Measurements from ENCODE around the gene OR6C76.

DNA sequence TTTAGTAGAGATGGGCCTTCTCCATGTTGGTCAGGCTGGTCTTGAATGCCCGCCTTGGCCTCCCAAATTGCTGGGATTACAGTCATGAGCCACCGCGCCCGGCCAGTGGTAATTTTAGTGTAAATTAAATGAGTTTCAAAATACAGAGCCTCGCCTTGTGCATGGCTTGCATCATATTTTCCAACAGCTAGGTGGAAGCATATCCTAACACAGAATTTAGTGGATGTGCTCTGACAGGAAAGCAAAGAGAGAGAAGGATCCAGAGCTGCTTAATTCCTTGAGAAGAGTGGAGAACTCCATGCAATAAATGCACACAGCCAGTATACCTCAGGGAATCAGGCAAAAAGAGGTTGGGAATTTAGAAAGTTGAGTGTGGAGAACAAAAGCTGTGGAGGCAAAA, 20.3 kb downstream of the OR6C76 start:
- TF ChIP-seq, protein P1, sequence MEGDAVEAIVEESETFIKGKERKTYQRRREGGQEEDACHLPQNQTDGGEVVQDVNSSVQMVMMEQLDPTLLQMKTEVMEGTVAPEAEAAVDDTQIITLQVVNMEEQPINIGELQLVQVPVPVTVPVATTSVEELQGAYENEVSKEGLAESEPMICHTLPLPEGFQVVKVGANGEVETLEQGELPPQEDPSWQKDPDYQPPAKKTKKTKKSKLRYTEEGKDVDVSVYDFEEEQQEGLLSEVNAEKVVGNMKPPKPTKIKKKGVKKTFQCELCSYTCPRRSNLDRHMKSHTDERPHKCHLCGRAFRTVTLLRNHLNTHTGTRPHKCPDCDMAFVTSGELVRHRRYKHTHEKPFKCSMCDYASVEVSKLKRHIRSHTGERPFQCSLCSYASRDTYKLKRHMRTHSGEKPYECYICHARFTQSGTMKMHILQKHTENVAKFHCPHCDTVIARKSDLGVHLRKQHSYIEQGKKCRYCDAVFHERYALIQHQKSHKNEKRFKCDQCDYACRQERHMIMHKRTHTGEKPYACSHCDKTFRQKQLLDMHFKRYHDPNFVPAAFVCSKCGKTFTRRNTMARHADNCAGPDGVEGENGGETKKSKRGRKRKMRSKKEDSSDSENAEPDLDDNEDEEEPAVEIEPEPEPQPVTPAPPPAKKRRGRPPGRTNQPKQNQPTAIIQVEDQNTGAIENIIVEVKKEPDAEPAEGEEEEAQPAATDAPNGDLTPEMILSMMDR (tag by site-specific recombination; IDR thresholded peaks at IDR 0.05) = no peak
- TF ChIP-seq SP2 (tag by site-specific recombination; IDR thresholded peaks at IDR 0.05) = no peak
- TF ChIP-seq ZNF239 (tag by site-specific recombination; IDR thresholded peaks at IDR 0.05) = no peak
- no peak for TF ChIP-seq ZBTB7A (tag by site-specific recombination; IDR thresholded peaks at IDR 0.05; ENCODE audit: low read depth)
- TF ChIP-seq, protein P2, sequence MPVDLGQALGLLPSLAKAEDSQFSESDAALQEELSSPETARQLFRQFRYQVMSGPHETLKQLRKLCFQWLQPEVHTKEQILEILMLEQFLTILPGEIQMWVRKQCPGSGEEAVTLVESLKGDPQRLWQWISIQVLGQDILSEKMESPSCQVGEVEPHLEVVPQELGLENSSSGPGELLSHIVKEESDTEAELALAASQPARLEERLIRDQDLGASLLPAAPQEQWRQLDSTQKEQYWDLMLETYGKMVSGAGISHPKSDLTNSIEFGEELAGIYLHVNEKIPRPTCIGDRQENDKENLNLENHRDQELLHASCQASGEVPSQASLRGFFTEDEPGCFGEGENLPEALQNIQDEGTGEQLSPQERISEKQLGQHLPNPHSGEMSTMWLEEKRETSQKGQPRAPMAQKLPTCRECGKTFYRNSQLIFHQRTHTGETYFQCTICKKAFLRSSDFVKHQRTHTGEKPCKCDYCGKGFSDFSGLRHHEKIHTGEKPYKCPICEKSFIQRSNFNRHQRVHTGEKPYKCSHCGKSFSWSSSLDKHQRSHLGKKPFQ (tag by site-specific recombination; IDR thresholded peaks at IDR 0.05) = no peak
- TF ChIP-seq ZNF404 (tag by site-specific recombination; IDR thresholded peaks at IDR 0.05) = no peak
- TF ChIP-seq, protein P3, sequence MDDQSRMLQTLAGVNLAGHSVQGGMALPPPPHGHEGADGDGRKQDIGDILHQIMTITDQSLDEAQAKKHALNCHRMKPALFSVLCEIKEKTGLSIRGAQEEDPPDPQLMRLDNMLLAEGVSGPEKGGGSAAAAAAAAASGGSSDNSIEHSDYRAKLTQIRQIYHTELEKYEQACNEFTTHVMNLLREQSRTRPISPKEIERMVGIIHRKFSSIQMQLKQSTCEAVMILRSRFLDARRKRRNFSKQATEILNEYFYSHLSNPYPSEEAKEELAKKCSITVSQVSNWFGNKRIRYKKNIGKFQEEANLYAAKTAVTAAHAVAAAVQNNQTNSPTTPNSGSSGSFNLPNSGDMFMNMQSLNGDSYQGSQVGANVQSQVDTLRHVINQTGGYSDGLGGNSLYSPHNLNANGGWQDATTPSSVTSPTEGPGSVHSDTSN (CRISPR knock-in tag; IDR thresholded peaks at IDR 0.05) = no peak
- TF ChIP-seq, protein P4, sequence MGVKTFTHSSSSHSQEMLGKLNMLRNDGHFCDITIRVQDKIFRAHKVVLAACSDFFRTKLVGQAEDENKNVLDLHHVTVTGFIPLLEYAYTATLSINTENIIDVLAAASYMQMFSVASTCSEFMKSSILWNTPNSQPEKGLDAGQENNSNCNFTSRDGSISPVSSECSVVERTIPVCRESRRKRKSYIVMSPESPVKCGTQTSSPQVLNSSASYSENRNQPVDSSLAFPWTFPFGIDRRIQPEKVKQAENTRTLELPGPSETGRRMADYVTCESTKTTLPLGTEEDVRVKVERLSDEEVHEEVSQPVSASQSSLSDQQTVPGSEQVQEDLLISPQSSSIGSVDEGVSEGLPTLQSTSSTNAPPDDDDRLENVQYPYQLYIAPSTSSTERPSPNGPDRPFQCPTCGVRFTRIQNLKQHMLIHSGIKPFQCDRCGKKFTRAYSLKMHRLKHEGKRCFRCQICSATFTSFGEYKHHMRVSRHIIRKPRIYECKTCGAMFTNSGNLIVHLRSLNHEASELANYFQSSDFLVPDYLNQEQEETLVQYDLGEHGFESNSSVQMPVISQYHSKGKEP (tag by site-specific recombination; IDR thresholded peaks at IDR 0.05) = no peak
- TF ChIP-seq YY1 (tag by site-specific recombination; IDR thresholded peaks at IDR 0.05) = no peak
- TF ChIP-seq, protein P5, sequence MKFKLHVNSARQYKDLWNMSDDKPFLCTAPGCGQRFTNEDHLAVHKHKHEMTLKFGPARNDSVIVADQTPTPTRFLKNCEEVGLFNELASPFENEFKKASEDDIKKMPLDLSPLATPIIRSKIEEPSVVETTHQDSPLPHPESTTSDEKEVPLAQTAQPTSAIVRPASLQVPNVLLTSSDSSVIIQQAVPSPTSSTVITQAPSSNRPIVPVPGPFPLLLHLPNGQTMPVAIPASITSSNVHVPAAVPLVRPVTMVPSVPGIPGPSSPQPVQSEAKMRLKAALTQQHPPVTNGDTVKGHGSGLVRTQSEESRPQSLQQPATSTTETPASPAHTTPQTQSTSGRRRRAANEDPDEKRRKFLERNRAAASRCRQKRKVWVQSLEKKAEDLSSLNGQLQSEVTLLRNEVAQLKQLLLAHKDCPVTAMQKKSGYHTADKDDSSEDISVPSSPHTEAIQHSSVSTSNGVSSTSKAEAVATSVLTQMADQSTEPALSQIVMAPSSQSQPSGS (tag by site-specific recombination; IDR thresholded peaks at IDR 0.05; ENCODE audit: low read depth) = no peak
- TF ChIP-seq, protein P6, sequence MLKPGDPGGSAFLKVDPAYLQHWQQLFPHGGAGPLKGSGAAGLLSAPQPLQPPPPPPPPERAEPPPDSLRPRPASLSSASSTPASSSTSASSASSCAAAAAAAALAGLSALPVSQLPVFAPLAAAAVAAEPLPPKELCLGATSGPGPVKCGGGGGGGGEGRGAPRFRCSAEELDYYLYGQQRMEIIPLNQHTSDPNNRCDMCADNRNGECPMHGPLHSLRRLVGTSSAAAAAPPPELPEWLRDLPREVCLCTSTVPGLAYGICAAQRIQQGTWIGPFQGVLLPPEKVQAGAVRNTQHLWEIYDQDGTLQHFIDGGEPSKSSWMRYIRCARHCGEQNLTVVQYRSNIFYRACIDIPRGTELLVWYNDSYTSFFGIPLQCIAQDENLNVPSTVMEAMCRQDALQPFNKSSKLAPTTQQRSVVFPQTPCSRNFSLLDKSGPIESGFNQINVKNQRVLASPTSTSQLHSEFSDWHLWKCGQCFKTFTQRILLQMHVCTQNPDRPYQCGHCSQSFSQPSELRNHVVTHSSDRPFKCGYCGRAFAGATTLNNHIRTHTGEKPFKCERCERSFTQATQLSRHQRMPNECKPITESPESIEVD (tag by site-specific recombination; IDR thresholded peaks at IDR 0.05) = no peak
- TF ChIP-seq ZFP37 (tag by site-specific recombination; IDR thresholded peaks at IDR 0.05) = no peak
